Central memory CD8-positive, alpha-beta T cell (primary cell): ENCODE data around the gene NOL4L.
"Not testable (repeated sequence)": the region's sequence is repeated elsewhere in the genome, so short reads cannot be mapped to it uniquely, and the experiment has no call there.

Experiments used
- ATAC-seq: fragments of 150-1000 bp; cut with Tn5 transposase; replicated peaks from 2 replicates; pipeline ENCODE4 v1.10.0; 2022; ENCODE audit warnings: mild to moderate bottlenecking, moderate FRiP score, moderate number of reproducible peaks; ENCODE audit not compliant: poor library complexity, severe bottlenecking; ENCODE audit errors: extremely low read depth
- DNase-seq, 2 donors: peaks; one replicate each; pipeline ENCODE4 v3.0.0; 2021; ENCODE audit warnings: low spot score in 2 of 2
- H3K27ac Mint-ChIP-seq: one replicate; pipeline ENCODE4 v1.8.0; 2022; ENCODE audit warnings: low read depth, mild to moderate bottlenecking, moderate library complexity, mixed read lengths
- H3K27me3 Mint-ChIP-seq: one replicate; pipeline ENCODE4 v1.8.0; 2022; ENCODE audit warnings: mixed read lengths
- H3K36me3 Mint-ChIP-seq: one replicate; pipeline ENCODE4 v1.8.0; 2022; ENCODE audit warnings: mild to moderate bottlenecking, moderate library complexity, mixed read lengths; ENCODE audit not compliant: insufficient read depth
- H3K4me1 Mint-ChIP-seq: one replicate; pipeline ENCODE4 v1.8.0; 2022; ENCODE audit warnings: mixed read lengths
- H3K4me3 Mint-ChIP-seq: one replicate; pipeline ENCODE4 v1.8.0; 2022; ENCODE audit warnings: mild to moderate bottlenecking, moderate library complexity, mixed read lengths
- H3K9me3 Mint-ChIP-seq: one replicate; pipeline ENCODE4 v1.8.0; 2022; ENCODE audit warnings: mixed read lengths

NOL4L gene

GRCh38 chr20:32495949-32496348, 89.2 kb downstream of the NOL4L start:
- Mint-ChIP-seq H3K9me3 (no peaks in the 10 kb centered on the region), H3K36me3 (peaks cover 12% of the 10 kb centered on the region), H3K4me3 (no peak overlapping the region), H3K4me1 (peaks cover 45% of the 10 kb centered on the region), H3K27ac (no peak overlapping the region), H3K27me3 (no peaks in the 10 kb centered on the region)
- DNase-seq (no peak), ATAC-seq (no peak)

- DNase-seq (no peak), ATAC-seq (no peak)
- Mint-ChIP-seq H3K9me3 (no peaks in the 10 kb centered on the region), H3K27me3 (no peaks in the 10 kb centered on the region), H3K27ac (no peak overlapping the region), H3K36me3 (peaks cover 10% of the 10 kb centered on the region), H3K4me1 (peaks cover 45% of the 10 kb centered on the region), H3K4me3 (no peak overlapping the region)
These were observed 89.9 kb downstream of the NOL4L start for GRCh38 chr20:32495217-32495565.

DNA sequence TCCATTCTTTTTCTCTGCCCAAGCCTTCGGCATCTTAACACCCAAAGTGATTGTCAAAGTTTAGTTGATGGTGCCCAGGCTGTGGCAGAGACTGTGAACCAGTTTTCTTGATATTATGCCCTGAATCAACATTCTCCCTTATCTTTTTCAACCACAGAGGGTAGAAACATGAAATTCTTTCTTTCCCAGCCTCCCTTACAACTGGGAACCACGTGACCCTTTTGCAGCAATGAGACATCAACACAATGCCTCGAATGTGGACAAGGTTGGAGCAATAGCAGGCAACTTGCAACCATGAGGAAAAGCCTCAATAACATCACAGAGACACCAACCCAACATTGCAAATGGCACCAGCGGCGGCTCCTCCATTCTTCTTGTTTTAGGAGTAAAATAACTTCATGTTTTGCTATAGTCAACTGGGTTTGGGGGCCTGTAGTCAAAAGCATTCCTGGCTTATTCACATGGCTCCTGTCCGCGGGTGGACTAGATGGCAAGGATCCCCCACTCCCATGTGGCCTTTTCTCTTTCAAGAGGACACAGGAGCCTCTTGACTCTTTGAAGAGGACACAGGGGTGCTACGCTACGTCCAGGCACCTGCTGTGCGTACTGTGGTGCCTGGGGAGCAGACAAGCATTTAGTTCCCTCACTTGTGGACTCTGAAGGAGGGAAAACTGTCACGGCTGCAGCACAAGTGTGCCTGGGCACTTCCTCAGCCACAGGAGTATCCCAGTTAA, 90.5 kb downstream of the NOL4L start:
- peak overlapping the region; percentile 68 for H3K27ac Mint-ChIP-seq
- no peaks in the 10 kb centered on the region for H3K9me3 Mint-ChIP-seq
- peaks cover 48% of the 10 kb centered on the region for H3K4me1 Mint-ChIP-seq
- H3K27me3 Mint-ChIP-seq, result no peaks in the 10 kb centered on the region
- peaks cover 12% of the 10 kb centered on the region for H3K36me3 Mint-ChIP-seq
- no peak overlapping the region for H3K4me3 Mint-ChIP-seq
- ATAC-seq, result no peak
- no peak for DNase-seq

DNA sequence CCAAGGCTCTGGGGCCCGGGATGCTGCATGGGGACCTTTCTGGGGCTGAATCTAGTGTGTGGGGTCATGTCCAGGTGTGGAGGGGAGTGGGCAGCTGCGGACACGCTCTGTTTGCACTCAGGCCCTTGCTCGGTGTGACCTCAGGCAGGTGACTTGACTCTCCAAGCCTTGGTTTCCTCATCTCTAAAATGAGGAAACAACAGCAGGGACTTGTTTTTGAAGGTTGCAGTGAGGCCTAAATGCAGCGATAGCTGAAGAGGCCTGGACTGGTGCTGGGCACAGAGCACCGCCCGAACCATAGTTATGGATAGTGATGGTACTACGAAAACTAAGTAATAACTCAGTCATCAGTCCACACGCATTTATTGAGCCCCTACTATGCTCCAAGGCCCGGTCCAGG, 91.8 kb downstream of the NOL4L start:
- Mint-ChIP-seq H3K4me1 (peaks cover 54% of the 10 kb centered on the region), H3K9me3 (no peaks in the 10 kb centered on the region), H3K36me3 (peaks cover 10% of the 10 kb centered on the region), H3K4me3 (no peak overlapping the region), H3K27ac (no peak overlapping the region), H3K27me3 (no peaks in the 10 kb centered on the region)
- no peak for ATAC-seq
- DNase-seq, result no peak

DNA sequence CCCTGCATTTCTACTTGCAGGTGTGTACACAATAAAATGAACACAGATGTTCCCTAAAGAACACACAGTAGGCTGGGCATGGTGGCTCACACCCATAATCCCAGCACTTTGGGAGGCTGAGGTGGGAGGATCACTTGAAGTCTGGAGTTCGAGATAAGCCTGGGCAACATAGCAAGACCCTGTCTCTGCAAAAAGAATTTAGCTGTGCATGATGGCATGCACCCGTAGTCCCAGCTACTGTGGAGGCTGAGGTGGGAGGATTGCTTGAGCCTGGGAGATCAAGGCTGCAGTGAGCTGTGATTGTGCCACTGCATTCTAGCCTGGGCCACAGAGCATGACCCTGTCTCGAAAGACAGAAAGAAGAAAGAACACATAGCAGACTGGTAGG, 93.4 kb downstream of the NOL4L start:
- H3K4me1 Mint-ChIP-seq, result peaks cover 57% of the 10 kb centered on the region
- not testable (repeated sequence) for ATAC-seq, H3K27me3 Mint-ChIP-seq, H3K9me3 Mint-ChIP-seq, H3K4me3 Mint-ChIP-seq, DNase-seq
- peaks cover 10% of the 10 kb centered on the region for H3K36me3 Mint-ChIP-seq
- peak overlapping the region; percentile 44 for H3K27ac Mint-ChIP-seq

DNA sequence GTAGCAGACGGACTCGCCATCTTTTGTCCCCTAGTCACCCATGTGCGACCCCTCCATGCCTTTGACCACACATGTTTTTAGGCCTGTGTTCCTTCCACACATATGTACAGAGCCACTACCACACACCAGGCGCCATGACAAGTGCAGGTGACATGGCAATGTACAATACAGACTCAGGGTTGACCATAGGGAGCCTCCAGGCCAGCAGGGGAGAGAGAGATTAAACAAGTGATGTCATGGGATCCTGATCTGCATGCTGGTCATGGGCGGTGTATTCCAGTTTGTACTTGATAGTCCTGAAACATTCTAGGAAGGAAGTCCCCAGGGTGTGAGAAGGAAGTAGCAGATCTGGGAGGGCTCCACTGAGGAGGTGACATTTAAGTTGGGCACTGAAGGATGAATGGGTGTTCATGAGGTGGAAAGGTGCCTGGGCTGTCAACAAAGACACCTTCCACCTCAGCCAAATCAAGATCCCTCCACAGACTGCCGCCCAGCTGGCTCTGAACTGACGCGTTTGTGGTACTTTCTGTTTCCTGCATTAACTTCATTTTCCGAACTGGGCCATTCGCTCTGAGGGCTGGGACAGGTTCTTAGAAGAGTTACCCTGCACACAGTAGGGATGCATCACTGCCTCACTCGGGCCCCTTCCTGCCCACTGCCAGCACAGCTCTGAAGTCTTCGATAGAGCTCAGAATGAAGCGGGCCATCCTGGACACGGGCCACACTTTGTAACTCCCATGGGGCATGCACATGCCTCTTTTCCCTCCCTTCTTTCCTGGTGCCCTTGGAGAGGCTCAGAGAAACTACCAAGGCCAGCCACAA, 94.0 kb downstream of the NOL4L start:
- Mint-ChIP-seq H3K36me3 (peaks cover 10% of the 10 kb centered on the region), H3K27ac (peak overlapping the region; percentile 44), H3K4me1 (peaks cover 61% of the 10 kb centered on the region)

GRCh38 chr20:32488066-32488838, 96.9 kb downstream of the NOL4L start:
- no peak for ATAC-seq
- H3K9me3 Mint-ChIP-seq, result no peaks in the 10 kb centered on the region
- no peak for DNase-seq
- peak overlapping the region; percentile 90 for H3K27ac Mint-ChIP-seq
- no peak overlapping the region for H3K4me3 Mint-ChIP-seq
- H3K4me1 Mint-ChIP-seq, result peaks cover 53% of the 10 kb centered on the region
- H3K36me3 Mint-ChIP-seq, result peaks cover 14% of the 10 kb centered on the region
- H3K27me3 Mint-ChIP-seq, result no peaks in the 10 kb centered on the region

More for the DNA sequence above, 94.0 kb downstream of the NOL4L start:
- no peak for ATAC-seq
- Mint-ChIP-seq H3K4me3 (no peak overlapping the region), H3K27me3 (no peaks in the 10 kb centered on the region), H3K9me3 (no peaks in the 10 kb centered on the region)
- no peak for DNase-seq

DNA sequence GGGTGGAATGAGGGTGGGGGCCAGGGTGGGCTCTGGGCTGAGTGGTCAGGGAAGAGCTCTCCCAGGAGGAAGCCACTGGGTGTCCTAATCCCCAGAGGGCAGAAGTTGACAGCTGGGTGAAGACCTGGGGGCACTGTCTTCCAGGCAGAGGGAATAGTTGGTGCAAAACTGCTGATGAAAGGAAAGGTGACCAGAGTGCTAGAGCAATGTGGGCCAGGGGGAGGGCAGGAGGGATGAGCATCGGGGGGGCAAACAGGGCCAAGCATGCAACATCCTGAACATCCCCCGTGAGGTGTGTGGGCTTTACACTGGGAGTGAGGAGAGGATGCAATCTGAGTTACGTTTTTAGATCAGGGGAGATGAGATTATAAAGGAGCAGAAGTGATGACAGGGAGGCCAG, 97.8 kb downstream of the NOL4L start:
- no peak overlapping the region for H3K27ac Mint-ChIP-seq
- DNase-seq, result no peak
- H3K9me3 Mint-ChIP-seq, result no peaks in the 10 kb centered on the region
- H3K36me3 Mint-ChIP-seq, result peaks cover 12% of the 10 kb centered on the region
- ATAC-seq, result no peak
- no peaks in the 10 kb centered on the region for H3K27me3 Mint-ChIP-seq
- H3K4me3 Mint-ChIP-seq, result no peak overlapping the region
- H3K4me1 Mint-ChIP-seq, result peaks cover 52% of the 10 kb centered on the region

DNA sequence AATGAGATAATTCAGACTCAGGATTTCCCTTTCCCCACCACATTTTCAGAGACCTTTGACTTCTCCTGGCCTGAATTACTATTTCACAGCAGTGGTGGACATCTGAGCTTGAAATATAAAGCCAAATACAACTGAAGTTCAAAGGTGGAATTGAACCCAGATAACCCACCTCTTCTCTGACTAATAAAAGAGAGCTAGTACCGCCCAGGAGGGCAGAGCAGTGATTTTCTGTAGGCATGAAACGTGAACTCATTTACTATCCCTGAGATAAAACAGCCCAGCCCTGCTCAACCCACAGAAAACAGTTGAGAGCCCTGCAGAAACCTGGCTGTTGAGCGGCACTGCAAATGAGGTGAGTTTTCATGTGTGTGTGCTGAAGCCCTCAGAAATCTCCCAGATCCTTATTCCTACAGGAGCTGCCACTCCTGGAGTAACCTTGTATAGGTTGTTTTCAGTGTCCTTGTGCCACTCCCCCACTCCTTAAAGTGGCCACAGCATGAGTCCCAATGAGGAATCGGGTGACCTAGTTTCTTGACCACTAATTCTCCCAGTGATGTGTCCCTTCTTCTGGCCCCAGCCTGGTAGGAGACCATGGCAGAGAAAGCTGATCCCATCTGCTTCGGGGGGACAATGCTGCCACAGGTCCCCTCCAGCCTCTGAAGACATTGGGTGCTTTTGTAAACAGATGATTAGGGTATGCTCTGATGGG, 99.2 kb downstream of the NOL4L start:
- H3K36me3 Mint-ChIP-seq, result peaks cover 9% of the 10 kb centered on the region
- H3K9me3 Mint-ChIP-seq, result no peaks in the 10 kb centered on the region
- H3K27ac Mint-ChIP-seq, result peak overlapping the region; percentile 77
- no peak for ATAC-seq
- peaks cover 41% of the 10 kb centered on the region for H3K4me1 Mint-ChIP-seq
- H3K4me3 Mint-ChIP-seq, result no peak overlapping the region
- DNase-seq, result no peak
- no peaks in the 10 kb centered on the region for H3K27me3 Mint-ChIP-seq

- Mint-ChIP-seq H3K4me3 (peak overlapping the region; percentile 92), H3K27me3 (no peaks in the 10 kb centered on the region), H3K27ac (peak overlapping the region; percentile 77), H3K36me3 (peaks cover 9% of the 10 kb centered on the region), H3K9me3 (no peaks in the 10 kb centered on the region), H3K4me1 (peaks cover 43% of the 10 kb centered on the region)
- DNase-seq (peak; percentile 61 to 79), ATAC-seq (peak; percentile 87)
These were observed 100.0 kb downstream of the NOL4L start for GRCh38 chr20:32484958-32485769.

DNA sequence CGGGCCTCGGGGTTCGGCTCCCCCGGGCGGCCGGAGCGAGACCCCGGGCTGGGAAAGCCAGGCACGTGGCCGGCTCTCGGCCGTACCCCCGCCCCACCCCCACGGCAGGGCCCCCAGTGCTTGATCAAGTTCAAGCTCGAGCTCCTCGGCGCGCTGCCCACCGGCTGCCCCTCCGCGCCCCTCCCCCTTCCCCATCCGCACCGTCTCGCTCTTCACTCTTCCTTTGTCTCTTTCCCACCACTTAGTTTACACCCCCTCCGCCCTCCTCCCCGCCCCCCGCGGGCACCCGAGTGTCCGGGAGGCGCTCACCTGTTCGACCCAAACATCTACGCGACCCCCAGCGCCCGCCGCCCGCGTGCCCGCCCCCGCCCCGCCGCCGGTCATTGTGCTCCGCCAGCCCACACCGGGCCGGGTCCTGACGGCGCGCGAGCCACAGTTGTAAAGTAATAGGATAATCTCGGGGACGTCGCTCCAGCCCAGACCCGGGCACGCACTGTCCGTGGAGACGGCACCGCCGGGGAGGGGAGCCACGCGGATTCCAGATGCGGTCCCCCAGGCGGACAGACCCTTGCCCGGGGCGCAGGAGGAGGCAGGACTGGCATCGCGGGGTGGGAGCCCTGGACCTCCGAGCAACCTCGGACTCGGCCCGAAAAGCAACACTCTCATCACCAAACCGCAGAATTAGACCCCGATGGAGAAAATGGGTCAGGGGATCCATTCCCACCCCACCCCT, 100.7 kb downstream of the NOL4L start:
- peak overlapping the region; percentile 77 for H3K27ac Mint-ChIP-seq
- H3K9me3 Mint-ChIP-seq, result no peaks in the 10 kb centered on the region
- H3K36me3 Mint-ChIP-seq, result peaks cover 10% of the 10 kb centered on the region
- no peaks in the 10 kb centered on the region for H3K27me3 Mint-ChIP-seq
- ATAC-seq, result no peak
- DNase-seq, result no peak
- peak overlapping the region; percentile 92 for H3K4me3 Mint-ChIP-seq
- H3K4me1 Mint-ChIP-seq, result peaks cover 48% of the 10 kb centered on the region
